HG03139 (cell line): ENCODE results near the gene SP140L.
A peak's percentile ranks its signal among the peaks of the same experiment; 100 is the strongest.
"Not testable (repeated sequence)": the region's sequence is repeated elsewhere in the genome, so short reads cannot be mapped to it uniquely, and the experiment has no call there.

Experiments
- ATAC-seq: cut with Tn5 transposase; IDR thresholded peaks from one replicate; pipeline ENCODE4 v1.9.1; 2021; ENCODE audit not compliant: unreplicated experiment

Gene SP140L

GRCh38 chr2:230323385-230324106 is 3.4 kb upstream of the SP140L start:
- no peak for ATAC-seq

GRCh38 chr2:230324503-230324902 is 2.5 kb upstream of the SP140L start:
- no peak for ATAC-seq

GRCh38 chr2:230325316-230326243 is 1.4 kb upstream of the SP140L start:
- ATAC-seq: no peak

- peak; percentile 52 for ATAC-seq
Observed at GRCh38 chr2:230327418-230328154, 593 bp downstream of the SP140L start.

GRCh38 chr2:230328155-230328458 is 1.1 kb downstream of the SP140L start:
- no peak for ATAC-seq

GRCh38 chr2:230329946-230330605 is 3.1 kb downstream of the SP140L start:
- no peak for ATAC-seq

GRCh38 chr2:230330725-230331124 is 3.7 kb downstream of the SP140L start:
- no peak for ATAC-seq

GRCh38 chr2:230335461-230335863 is 8.5 kb downstream of the SP140L start:
- ATAC-seq: no peak

GRCh38 chr2:230335864-230336506 is 9.0 kb downstream of the SP140L start:
- no peak for ATAC-seq

GRCh38 chr2:230341936-230342528 is 15.0 kb downstream of the SP140L start:
- not testable (repeated sequence) for ATAC-seq

- ATAC-seq: not testable (repeated sequence)
Observed at GRCh38 chr2:230343041-230343624, 16.1 kb downstream of the SP140L start.

GRCh38 chr2:230343747-230344146 is 16.8 kb downstream of the SP140L start:
- ATAC-seq: no peak

GRCh38 chr2:230346465-230346864 is 19.5 kb downstream of the SP140L start:
- ATAC-seq: no peak

- no peak for ATAC-seq
Observed at GRCh38 chr2:230346921-230347533, 20.0 kb downstream of the SP140L start.

- ATAC-seq: no peak
Observed at GRCh38 chr2:230347659-230348305, 20.8 kb downstream of the SP140L start.

- peak; percentile 61 for ATAC-seq
Observed at GRCh38 chr2:230348787-230349186, 21.8 kb downstream of the SP140L start.

- ATAC-seq: no peak
Observed at GRCh38 chr2:230356084-230356483, 29.1 kb downstream of the SP140L start.

- ATAC-seq: no peak
Observed at GRCh38 chr2:230358305-230358704, 31.3 kb downstream of the SP140L start.

GRCh38 chr2:230360028-230360427 is 33.0 kb downstream of the SP140L start:
- ATAC-seq: no peak
